Measurements from ENCODE around the gene LPGAT1. TPM values are rescaled to one million over a fixed set of nuclear protein-coding genes. Genes with fewer than 3 reads are reported as not detected.

Gene LPGAT1
- total and polyA plus RNA-seq, 8 donors: 17.1 to 47.1 (median 20.7) TPM

DNA sequence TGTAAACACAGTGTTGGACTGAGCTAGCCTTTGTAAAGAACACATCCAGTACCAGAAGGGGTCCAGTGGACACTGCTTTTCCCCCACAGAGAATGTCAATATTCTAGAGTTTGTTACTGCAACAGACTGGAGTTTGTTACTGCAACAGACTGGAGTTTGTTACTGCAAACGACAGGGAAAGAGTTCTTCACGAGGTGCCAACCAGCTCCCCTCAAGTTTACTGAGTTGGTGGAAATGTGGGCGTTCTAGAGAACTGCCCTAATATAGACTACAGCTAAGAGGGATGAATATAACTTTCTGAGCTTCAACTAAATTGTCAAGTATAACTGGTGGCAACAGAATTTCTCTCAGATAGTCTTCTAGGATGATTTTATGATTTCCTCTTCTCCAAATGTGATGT lies 81.3 kb downstream of the LPGAT1 start:
- intact Hi-C loops (cut with DNase I): no loop called here
- H3K27ac ChIP-seq: no peak overlapping the region
- peaks cover 0 to 38% of the 10 kb centered on the region in 2 donors for H3K36me3 ChIP-seq
- H3K4me3 ChIP-seq: no peak overlapping the region
- no peaks in the 10 kb centered on the region for H3K4me1 ChIP-seq
- TF ChIP-seq, protein P1, sequence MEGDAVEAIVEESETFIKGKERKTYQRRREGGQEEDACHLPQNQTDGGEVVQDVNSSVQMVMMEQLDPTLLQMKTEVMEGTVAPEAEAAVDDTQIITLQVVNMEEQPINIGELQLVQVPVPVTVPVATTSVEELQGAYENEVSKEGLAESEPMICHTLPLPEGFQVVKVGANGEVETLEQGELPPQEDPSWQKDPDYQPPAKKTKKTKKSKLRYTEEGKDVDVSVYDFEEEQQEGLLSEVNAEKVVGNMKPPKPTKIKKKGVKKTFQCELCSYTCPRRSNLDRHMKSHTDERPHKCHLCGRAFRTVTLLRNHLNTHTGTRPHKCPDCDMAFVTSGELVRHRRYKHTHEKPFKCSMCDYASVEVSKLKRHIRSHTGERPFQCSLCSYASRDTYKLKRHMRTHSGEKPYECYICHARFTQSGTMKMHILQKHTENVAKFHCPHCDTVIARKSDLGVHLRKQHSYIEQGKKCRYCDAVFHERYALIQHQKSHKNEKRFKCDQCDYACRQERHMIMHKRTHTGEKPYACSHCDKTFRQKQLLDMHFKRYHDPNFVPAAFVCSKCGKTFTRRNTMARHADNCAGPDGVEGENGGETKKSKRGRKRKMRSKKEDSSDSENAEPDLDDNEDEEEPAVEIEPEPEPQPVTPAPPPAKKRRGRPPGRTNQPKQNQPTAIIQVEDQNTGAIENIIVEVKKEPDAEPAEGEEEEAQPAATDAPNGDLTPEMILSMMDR (IDR thresholded peaks at IDR 0.05): no peak
- no peaks in the 10 kb centered on the region for H3K27me3 ChIP-seq
- ATAC-seq (no peak), DNase-seq (no peak)
- H3K9me3 ChIP-seq: no peaks in the 10 kb centered on the region

DNA sequence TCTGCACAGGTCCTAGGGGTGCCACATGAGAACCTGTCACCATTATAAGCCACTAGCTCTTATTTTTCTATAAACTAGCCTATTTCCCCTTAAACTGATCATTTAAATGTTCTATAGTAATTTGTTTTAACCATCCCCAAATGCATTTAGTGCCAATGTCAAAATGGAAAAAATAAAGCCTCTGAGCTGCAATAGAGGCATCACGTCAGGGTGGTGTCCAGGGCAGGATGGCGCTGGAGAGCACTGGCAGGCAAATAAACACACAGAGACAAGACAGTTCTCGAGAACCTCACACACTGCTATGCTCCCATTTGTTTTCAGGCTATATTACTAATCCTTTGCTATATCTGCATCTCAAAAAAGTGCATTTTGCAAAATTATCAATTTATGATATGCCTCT lies 81.8 kb downstream of the LPGAT1 start:
- DNase-seq (no peak), ATAC-seq (no peak)
- H3K36me3 ChIP-seq: peaks cover 0 to 38% of the 10 kb centered on the region in 2 donors
- intact Hi-C loops (cut with DNase I): no loop called here
- no peak overlapping the region for H3K27ac ChIP-seq
- no peaks in the 10 kb centered on the region for H3K4me1 ChIP-seq
- no peaks in the 10 kb centered on the region for H3K27me3 ChIP-seq
- TF ChIP-seq, protein P1 (IDR thresholded peaks at IDR 0.05): no peak
- no peaks in the 10 kb centered on the region for H3K9me3 ChIP-seq
- no peak overlapping the region for H3K4me3 ChIP-seq

DNA sequence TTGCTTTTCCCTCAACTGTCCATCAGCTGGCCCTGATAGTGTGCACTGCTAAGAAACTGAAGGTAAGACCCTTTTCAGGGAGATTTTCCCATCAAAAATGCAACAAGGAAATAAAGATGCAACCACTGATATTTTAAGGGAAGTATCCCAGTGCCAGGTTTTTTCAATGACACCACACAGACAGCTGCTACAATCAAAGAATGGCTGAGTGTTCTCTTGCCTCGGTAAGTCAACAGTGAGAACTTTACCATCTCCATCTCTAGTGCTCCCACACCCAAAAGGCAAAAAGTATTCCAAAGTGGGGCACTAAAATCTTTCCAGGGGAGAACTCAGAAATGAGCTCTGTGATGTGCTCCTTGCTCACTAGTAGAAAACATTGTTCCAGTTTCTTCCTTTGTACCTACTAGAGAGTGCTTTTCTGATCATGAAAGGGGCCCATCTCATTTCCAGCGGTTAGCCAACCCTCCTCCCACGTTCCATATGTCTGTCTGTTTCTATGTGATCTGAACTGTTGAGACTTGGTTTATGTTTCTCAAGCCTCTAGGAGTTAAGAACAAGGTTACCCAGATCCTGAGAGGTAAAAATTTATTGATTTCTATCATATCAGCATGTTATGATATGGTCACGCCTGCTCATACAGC lies 87.6 kb downstream of the LPGAT1 start:
- peaks cover 0 to 9% of the 10 kb centered on the region in 2 donors for H3K36me3 ChIP-seq
- H3K4me3 ChIP-seq: no peak overlapping the region
- H3K27me3 ChIP-seq: no peaks in the 10 kb centered on the region
- intact Hi-C loops (cut with DNase I): no loop called here
- H3K9me3 ChIP-seq: no peaks in the 10 kb centered on the region
- DNase-seq (no peak), ATAC-seq (no peak)
- no peak overlapping the region for H3K27ac ChIP-seq
- peaks cover 0 to 11% of the 10 kb centered on the region in 2 donors for H3K4me1 ChIP-seq
- TF ChIP-seq, protein P1 (IDR thresholded peaks at IDR 0.05): no peak

DNA sequence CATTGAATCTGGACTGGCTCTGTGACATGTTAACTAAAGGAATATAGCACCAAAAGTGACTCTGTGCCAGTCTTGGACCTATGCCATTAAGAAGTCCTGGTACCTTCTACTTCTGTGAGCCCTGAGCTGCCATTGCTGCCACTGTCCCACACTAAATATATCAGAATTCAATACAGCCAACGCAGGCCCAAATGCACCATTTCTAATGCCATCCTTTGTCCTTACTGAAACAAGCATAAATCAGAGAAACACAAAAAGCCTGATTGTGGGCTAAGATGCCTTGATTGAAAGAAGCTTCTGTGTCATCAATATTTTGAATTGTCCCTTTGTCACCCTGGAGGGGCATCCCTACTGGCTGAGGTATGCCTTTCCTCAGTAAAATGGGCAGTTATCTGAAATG lies 88.3 kb downstream of the LPGAT1 start:
- no peak for DNase-seq
- intact Hi-C loops (cut with DNase I): no loop called here
- Histone ChIP-seq H3K27me3 (no peaks in the 10 kb centered on the region), H3K4me1 (peaks cover 0 to 11% of the 10 kb centered on the region in 2 donors), H3K4me3 (no peak overlapping the region), H3K36me3 (peaks cover 0 to 1% of the 10 kb centered on the region in 2 donors), H3K27ac (no peak overlapping the region), H3K9me3 (no peaks in the 10 kb centered on the region)
- TF ChIP-seq, protein P1 (IDR thresholded peaks at IDR 0.05): no peak
- ATAC-seq: no peak

DNA sequence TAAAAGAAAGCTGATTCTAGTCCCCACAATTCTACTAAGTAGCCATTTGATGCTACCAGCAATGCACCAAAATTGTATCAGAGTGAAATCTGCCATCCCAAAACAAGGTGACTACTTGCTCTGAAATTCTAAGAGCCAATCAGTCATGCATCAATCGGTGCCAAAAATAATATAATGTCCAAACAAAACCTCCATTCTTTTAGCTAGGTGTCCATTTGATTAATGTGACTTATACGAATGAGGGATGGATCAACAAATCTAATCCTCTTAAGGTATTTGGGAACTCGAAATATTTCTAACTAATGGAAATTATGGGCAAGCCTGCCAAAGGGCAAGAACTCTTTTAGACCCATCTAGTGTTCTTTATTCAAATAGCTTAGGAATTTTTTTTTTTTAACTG lies 88.8 kb downstream of the LPGAT1 start:
- Histone ChIP-seq H3K27me3 (no peaks in the 10 kb centered on the region), H3K4me1 (peaks cover 0 to 11% of the 10 kb centered on the region in 2 donors), H3K27ac (no peak overlapping the region), H3K4me3 (no peak overlapping the region), H3K9me3 (no peaks in the 10 kb centered on the region), H3K36me3 (no peaks in the 10 kb centered on the region)
- intact Hi-C loops (cut with DNase I): no loop called here
- DNase-seq: no peak
- TF ChIP-seq, protein P1 (IDR thresholded peaks at IDR 0.05): no peak
- no peak for ATAC-seq
